HG02588 (cell line): ENCODE data around the gene LDB2.

ENCODE experiments used
- ATAC-seq: cut with Tn5 transposase; IDR thresholded peaks from one replicate; pipeline ENCODE4 v1.9.1; 2021; ENCODE audit warnings: mild to moderate bottlenecking, moderate library complexity; ENCODE audit not compliant: unreplicated experiment

The LDB2 gene

DNA sequence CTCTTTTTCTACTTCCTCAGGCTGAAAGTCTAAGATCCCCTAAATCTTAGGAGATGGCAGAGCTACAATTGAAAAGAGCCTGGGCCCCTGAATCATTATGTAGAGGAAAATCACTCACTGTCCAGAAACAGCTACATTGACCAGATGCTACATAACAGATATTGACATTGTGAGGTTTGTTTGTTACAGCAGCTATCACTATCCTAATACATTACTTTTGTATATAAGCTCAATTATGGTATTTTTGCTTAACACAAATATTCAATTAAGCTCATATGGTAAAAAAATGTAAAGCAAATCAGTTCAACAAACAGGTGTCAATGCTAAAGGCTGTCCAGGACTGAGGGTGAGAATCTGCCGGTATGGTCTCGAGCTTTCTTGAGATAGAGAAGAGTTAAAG is 89.4 kb downstream of the LDB2 start:
- ATAC-seq, result no peak

GRCh38 chr4:16807355-16807754 is 91.1 kb downstream of the LDB2 start:
- no peak for ATAC-seq

GRCh38 chr4:16804581-16804980 is 93.9 kb downstream of the LDB2 start:
- no peak for ATAC-seq

- ATAC-seq, result no peak
Measured at GRCh38 chr4:16802044-16802443, 96.4 kb downstream of the LDB2 start.

DNA sequence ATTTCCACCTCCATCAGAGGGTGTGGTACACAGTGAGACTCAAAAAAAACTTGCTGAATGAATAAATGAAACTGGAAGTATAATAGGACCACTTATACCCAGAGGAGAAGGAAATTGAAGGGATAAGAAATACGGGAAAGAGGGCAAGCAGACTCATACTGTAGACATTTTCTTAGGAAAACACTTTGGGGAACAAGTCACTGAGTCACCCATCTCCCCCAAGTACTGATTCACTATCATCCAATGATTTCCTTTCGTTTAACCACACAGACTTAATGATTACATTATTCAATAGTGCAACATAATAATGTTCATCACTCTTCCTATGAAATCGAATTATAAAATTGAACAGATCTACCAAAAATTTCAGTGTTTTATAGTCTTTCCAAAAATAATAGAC is 97.1 kb downstream of the LDB2 start:
- no peak for ATAC-seq

GRCh38 chr4:16794816-16795445 is 103.5 kb downstream of the LDB2 start:
- no peak for ATAC-seq

- ATAC-seq, result no peak
Measured at GRCh38 chr4:16791460-16791859, 107.0 kb downstream of the LDB2 start.

DNA sequence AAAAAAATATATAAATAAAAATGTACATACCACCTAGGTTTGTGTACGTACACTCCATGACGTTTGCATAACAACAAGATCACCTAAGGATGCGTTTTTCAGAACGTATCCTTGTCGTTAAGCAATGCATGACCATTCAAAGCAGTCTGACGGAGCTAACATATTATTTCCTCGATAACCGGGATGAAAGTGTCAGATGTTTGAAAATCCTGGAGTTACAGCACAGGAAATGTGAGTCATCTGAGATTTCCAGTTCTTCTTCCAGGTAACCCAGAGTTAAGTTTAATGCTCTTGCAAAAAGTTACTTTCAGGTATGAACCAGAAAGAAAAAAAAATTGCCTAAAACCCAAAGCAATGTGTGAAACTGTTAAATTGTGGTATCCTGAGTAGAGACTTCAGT is 107.9 kb downstream of the LDB2 start:
- ATAC-seq, result no peak

- no peak for ATAC-seq
Measured at GRCh38 chr4:16788868-16789267, 109.6 kb downstream of the LDB2 start.

DNA sequence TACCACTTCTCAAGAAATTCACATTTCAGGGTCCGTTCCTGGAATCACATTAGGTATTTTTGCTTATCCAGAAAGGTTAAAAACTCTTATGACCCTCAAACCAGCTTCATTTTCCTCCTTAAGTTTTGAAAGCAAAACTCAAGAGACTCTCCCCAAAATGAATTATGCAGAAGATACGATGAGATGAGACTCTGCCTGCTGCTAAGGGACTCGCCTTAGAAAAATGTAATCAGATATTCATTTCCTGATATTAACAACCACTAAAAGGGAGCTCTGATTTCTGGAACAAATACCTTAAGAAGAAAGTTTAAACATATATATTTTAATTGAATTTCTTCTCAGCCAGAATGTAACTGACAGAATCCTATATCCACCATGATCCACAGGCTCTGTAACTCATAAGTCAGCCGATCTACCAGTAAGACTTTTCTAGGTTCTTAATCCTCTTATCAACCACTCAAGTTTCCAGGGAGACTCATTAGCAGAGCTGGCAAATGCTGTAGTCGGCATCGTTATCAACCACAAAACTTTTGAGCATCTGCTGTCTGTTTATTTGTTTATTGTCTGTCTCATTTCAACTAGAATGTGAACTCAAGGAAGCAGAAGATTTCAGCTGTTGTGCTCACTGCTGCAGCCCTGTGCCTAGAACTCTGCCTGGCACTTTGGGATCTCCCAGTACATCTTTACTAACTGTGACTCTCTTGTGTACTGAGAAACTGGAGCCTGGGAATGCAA is 112.5 kb downstream of the LDB2 start:
- ATAC-seq, result no peak

- ATAC-seq, result no peak
Measured at GRCh38 chr4:16783119-16783518, 115.3 kb downstream of the LDB2 start.

- no peak for ATAC-seq
Measured at GRCh38 chr4:16779028-16779675, 119.3 kb downstream of the LDB2 start.

DNA sequence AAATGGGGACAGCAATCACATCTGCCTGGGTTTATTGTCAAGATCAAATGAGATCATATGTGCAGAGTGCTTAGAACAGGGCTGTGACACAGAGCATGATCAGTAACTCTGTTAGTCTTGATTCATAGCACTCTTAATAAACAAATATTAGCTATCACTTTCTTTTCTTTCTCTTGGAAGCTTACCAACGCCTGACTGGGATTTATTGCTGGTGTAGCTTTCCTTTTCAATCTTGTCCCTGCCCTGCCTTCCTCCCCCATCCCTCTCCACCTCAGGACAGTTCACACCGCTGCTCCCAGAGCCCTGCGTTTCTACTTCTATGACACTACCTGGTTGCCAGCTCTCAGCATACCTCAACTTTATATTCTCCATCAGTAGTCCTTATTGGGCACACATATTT is 120.7 kb downstream of the LDB2 start:
- ATAC-seq, result no peak

DNA sequence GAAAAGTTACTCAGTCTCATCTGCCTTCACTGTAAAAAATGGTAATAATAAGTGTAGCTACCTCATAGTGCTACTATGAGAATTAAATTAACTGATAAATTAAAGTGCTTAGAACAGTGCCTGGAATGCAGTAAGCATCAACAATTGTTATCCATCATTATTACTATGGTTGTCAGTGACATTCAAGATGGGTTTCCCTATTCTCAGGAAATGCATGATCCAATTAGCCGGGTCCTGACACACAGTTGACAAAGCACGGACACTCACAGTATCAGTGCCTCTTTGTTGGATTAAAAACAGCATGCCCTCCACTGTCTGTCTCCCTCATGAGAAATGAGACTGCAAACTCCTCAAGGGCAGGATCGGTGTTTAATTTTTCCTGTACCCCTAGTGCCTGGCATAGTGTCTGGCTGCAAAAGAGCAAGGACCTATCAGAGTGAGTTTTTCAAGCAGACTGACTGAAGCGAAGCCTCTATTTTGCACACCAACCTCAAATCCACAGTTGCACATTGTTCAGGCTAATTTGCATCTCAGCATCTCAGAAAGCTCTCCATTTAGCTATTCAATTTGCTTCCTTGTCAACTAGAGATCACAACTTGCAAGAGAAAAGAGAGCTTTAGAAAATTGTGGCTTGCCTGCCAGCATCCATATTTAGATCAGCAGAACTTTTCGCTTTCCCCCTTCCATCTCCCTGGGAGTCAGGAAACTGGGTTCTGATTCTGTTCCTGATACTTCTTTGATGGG is 122.9 kb downstream of the LDB2 start:
- ATAC-seq, result no peak

- no peak for ATAC-seq
Measured at GRCh38 chr4:16772366-16772850, 126.0 kb downstream of the LDB2 start.

DNA sequence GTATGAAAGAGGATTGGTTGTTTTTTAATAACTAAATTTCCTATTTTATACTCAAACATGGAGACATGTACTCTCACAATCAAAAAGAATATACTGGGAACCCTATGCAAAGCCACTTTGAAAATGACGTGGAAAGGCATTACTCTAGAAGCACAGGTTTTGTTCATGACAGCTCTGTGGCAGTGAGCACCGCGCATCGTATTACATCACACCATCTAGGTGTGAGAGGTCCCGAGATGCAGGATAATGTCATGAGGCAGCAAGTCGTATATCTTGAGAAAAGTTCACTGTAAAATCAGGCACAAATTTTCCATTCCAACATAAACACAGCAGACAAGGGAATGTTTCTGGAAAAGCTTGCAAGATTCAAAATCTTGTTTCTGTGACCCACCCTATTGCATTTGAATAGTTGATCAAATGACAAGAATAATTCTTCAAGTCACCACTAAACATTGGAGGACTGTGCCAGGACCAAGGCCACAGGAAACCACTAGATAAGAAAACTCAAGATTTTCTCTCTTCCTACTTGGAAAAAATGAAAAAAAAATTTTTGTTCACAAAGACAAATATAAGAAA is 127.6 kb downstream of the LDB2 start:
- ATAC-seq, result no peak

DNA sequence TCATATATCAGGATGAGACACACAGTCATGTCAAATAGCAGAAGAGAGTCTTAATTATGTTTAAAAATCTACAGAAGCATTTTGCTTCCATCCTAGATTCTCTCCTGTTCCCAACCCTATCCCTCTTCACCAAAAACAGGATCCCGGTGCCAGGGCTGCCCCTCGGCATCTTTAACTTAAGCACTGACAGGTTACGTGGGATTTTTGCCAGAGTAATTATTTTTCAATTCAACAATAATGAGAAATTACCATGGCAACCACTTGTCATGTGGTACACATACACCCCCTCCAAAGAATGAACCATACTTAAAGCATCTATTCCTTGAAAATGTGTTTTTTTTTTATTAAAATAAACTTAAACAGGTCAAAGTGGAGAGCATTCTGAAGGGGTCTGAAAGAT is 130.6 kb downstream of the LDB2 start:
- no peak for ATAC-seq

DNA sequence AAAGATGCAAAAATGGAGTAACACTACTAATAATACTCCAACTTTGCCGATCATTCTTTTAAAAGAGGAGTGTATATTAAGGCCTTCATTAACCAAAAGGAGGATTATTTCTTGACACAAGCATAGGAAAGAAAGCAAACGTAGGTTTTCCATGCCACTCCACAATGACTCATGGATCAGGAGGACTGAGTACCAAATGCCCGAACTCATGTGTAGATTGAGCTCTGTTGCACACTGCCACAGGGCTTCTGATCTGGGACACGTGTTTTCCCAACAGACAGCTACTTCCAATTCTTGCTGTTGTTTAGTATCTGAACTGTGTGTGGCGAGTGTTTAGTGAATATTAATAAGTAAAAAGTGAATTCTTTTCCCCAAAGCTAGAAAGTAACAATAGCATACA is 131.2 kb downstream of the LDB2 start:
- no peak for ATAC-seq

GRCh38 chr4:16765546-16765945 is 132.9 kb downstream of the LDB2 start:
- ATAC-seq, result no peak

GRCh38 chr4:16764622-16765021 is 133.8 kb downstream of the LDB2 start:
- ATAC-seq, result no peak
